A549 treated with ZK216348 at 1 μM for 4 hours (cell line): Measurements from ENCODE around the gene UGT1A5. TPM values are rescaled to one million over a fixed set of nuclear protein-coding genes. Genes with fewer than 3 reads are reported as not detected.

Source experiments
- total RNA-seq: library from RNA; stranded (reverse); fragments of 200-300 nt; extraction: Qiagen RNA extraction; gene quantifications from 5 replicates; pipeline ENCODE4 v1.2.3, GENCODE V29; 2022; ENCODE audit warnings: low read depth

UGT1A5 gene
- not detected in 5 replicates for total RNA-seq

GRCh38 chr2:233712611-233713261 lies at the start of gene UGT1A5:
Gene UGT1A5, plus strand, starts transcription at chr2:233712907. Its CDS starts 85 bp downstream, at chr2:233712992.

GRCh38 chr2:233671290-233672161 lies 41.2 kb upstream of the UGT1A5 start, which contains the start of gene UGT1A9:
Gene UGT1A9, plus strand, starts transcription at chr2:233671898. Its CDS starts 37 bp downstream, at chr2:233671935.

GRCh38 chr2:233681521-233682099 lies 31.1 kb upstream of the UGT1A5 start, which contains the start of gene UGT1A7:
Gene UGT1A7, plus strand, starts transcription at chr2:233681901. Its CDS starts 37 bp downstream, at chr2:233681938.

GRCh38 chr2:233692648-233693047 lies 20.1 kb upstream of the UGT1A5 start, which contains the start of gene UGT1A6:
Gene UGT1A6, plus strand, starts transcription at chr2:233692890. Its CDS starts 115 bp downstream, at chr2:233693005.

GRCh38 chr2:233718552-233718951 lies 5.8 kb downstream of the UGT1A5 start, which contains the start of gene UGT1A4:
Gene UGT1A4, plus strand, starts transcription at chr2:233718736. Its CDS starts 85 bp downstream, at chr2:233718821.

GRCh38 chr2:233728723-233729301 lies 16.1 kb downstream of the UGT1A5 start, which contains the start of gene UGT1A3:
Gene UGT1A3, plus strand, starts transcription at chr2:233729042. Its CDS starts 85 bp downstream, at chr2:233729127.

GRCh38 chr2:233760043-233760442 lies 47.3 kb downstream of the UGT1A5 start, which contains the start of gene UGT1A1:
Gene UGT1A1, plus strand, starts transcription at chr2:233760270. Its CDS starts 18 bp downstream, at chr2:233760288.

GRCh38 chr2:233778030-233778429 lies 65.3 kb downstream of the UGT1A5 start, which contains the start of gene MROH2A:
Gene MROH2A, plus strand, starts transcription at chr2:233778330. Its CDS starts 1,029 bp downstream, at chr2:233779359.

Other genes starting within 250 kb of the UGT1A5 start
- 20.0 to 27.4 TPM (median 25.1 TPM) in 5 replicates for gene USP40, start 146.1 kb upstream of the UGT1A5 start, total RNA-seq
- gene UGT1A8, start 95.3 kb upstream of the UGT1A5 start, total RNA-seq: 0.23 TPM in 1 of 5 replicates, not detected in the others
- 0.18 to 0.52 TPM (median 0.23 TPM) in 3 of 5 replicates, not detected in the others for gene UGT1A10, start 76.5 kb upstream of the UGT1A5 start, total RNA-seq
- 3.7 to 7.2 TPM (median 5.0 TPM) in 5 replicates for gene UGT1A9, start 41.0 kb upstream of the UGT1A5 start, total RNA-seq
- gene UGT1A7, start 31.0 kb upstream of the UGT1A5 start, total RNA-seq: 3.7 to 6.2 TPM (median 4.3 TPM) in 5 replicates
- 0.65 to 1.6 TPM (median 1.0 TPM) in 5 replicates for gene UGT1A6, start 20.0 kb upstream of the UGT1A5 start, total RNA-seq
- not detected in 5 replicates for gene UGT1A4, start 5.8 kb downstream of the UGT1A5 start, total RNA-seq
- 0.12 to 0.19 TPM (median 0.17 TPM) in 3 of 5 replicates, not detected in the others for gene UGT1A3, start 16.1 kb downstream of the UGT1A5 start, total RNA-seq
- 0.37 to 1.1 TPM (median 0.92 TPM) in 5 replicates for gene UGT1A1, start 47.4 kb downstream of the UGT1A5 start, total RNA-seq
- gene MROH2A, start 65.4 kb downstream of the UGT1A5 start, total RNA-seq: 0.18 to 0.22 TPM in 2 of 5 replicates, not detected in the others
- gene HJURP, start 141.6 kb downstream of the UGT1A5 start, total RNA-seq: 68.3 to 93.0 TPM (median 68.9 TPM) in 5 replicates
- gene TRPM8, start 204.5 kb downstream of the UGT1A5 start, total RNA-seq: 0.13 to 0.33 TPM in 2 of 5 replicates, not detected in the others